ENCODE measurements around the gene SENP3.
A peak's percentile ranks its signal among the peaks of the same experiment; 100 is the strongest.

Gene SENP3

GRCh38 chr17:7580604-7581575, 19.2 kb downstream of the SENP3 start:
- H3K9ac ChIP-seq (ENCODE audit: low read length), result no peak overlapping the region
- no peaks in the 10 kb centered on the region for H3K9me3 ChIP-seq (ENCODE audit: low read length)
- peak overlapping the region in 1 of 2 donors; percentile 41 for H3K4me3 ChIP-seq (ENCODE audit: low read depth in 1 of 2, low read length in 2 of 2)
- peak overlapping the region; percentile 73 for H3K27ac ChIP-seq (ENCODE audit: low read depth, low read length)
- peaks cover 46% of the 10 kb centered on the region for H3K36me3 ChIP-seq (ENCODE audit: insufficient read depth, low read length)
- H3K27me3 ChIP-seq (ENCODE audit: control insufficient read depth in 1 of 2, insufficient read depth in 2 of 2, low read length in 2 of 2), result no peaks in the 10 kb centered on the region
- peaks cover 38% of the 10 kb centered on the region for H3K4me1 ChIP-seq (ENCODE audit: insufficient read depth, low read length)

- Histone ChIP-seq H3K36me3 (ENCODE audit: insufficient read depth, low read length) (peaks cover 29% of the 10 kb centered on the region), H3K9ac (ENCODE audit: low read length) (no peak overlapping the region)
Observed at GRCh38 chr17:7582396-7583252, 20.9 kb downstream of the SENP3 start.

GRCh38 chr17:7583253-7584109, 21.8 kb downstream of the SENP3 start, which contains the start of gene MPDU1:
TSS of gene MPDU1 (plus strand) at chr17:7583852. CDS start at chr17:7583863, 11 bp downstream.
- H3K9me3 ChIP-seq (ENCODE audit: low read length), result no peaks in the 10 kb centered on the region
- H3K27ac ChIP-seq (ENCODE audit: low read depth, low read length), result peak within 1 kb of the TSS; percentile 96
- peak within 1 kb of the TSS; percentile 64 to 80 for H3K4me3 ChIP-seq (ENCODE audit: low read depth in 1 of 2, low read length in 2 of 2)
- peak within 1 kb of the TSS; percentile 51 for H3K9ac ChIP-seq (ENCODE audit: low read length)
- no peaks in the 10 kb centered on the region for H3K27me3 ChIP-seq (ENCODE audit: control insufficient read depth in 1 of 2, insufficient read depth in 2 of 2, low read length in 2 of 2)
- peaks cover 47% of the 10 kb centered on the region for H3K4me1 ChIP-seq (ENCODE audit: insufficient read depth, low read length)
- H3K36me3 ChIP-seq (ENCODE audit: insufficient read depth, low read length), result peaks cover 27% of the 10 kb centered on the region

More at GRCh38 chr17:7582396-7583252, 20.9 kb downstream of the SENP3 start:
- Histone ChIP-seq H3K4me1 (ENCODE audit: insufficient read depth, low read length) (peaks cover 38% of the 10 kb centered on the region), H3K27me3 (ENCODE audit: control insufficient read depth in 1 of 2, insufficient read depth in 2 of 2, low read length in 2 of 2) (no peaks in the 10 kb centered on the region), H3K4me3 (ENCODE audit: low read depth in 1 of 2, low read length in 2 of 2) (peak overlapping the region; percentile 27 to 80), H3K9me3 (ENCODE audit: low read length) (no peaks in the 10 kb centered on the region), H3K27ac (ENCODE audit: low read depth, low read length) (peak overlapping the region; percentile 96)

DNA sequence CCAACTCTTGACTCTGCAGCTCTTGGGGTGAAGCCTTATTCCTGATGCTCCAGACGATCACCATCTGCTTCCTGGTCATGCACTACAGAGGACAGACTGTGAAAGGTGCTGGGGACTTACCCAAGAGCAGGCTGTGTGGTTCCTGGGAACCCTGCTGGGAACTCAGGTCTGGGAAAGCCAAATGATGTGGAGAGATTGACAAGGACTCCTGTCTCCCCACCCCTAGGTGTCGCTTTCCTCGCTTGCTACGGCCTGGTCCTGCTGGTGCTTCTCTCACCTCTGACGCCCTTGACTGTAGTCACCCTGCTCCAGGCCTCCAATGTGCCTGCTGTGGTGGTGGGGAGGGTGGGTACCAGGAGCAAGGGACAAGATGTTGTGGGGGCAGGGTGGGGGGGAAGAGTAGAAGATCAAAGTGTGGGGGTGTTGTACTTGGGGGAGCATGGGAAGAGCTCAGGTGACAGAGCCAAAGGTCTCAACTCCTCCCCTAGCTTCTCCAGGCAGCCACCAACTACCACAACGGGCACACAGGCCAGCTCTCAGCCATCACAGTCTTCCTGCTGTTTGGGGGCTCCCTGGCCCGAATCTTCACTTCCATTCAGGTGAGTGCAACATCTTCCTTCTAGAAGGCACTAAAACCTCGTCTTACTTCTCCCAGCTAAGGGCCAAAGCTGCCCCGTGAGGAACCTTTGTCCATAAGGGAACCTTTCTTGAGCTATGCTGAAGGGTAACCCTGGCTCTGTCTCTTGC, 25.1 kb downstream of the SENP3 start:
- Histone ChIP-seq H3K9me3 (ENCODE audit: low read length) (no peaks in the 10 kb centered on the region), H3K27me3 (ENCODE audit: control insufficient read depth in 1 of 2, insufficient read depth in 2 of 2, low read length in 2 of 2) (no peaks in the 10 kb centered on the region), H3K9ac (ENCODE audit: low read length) (no peak overlapping the region), H3K4me1 (ENCODE audit: insufficient read depth, low read length) (peaks cover 37% of the 10 kb centered on the region), H3K36me3 (ENCODE audit: insufficient read depth, low read length) (peaks cover 19% of the 10 kb centered on the region), H3K4me3 (ENCODE audit: low read depth in 1 of 2, low read length in 2 of 2) (no peak overlapping the region), H3K27ac (ENCODE audit: low read depth, low read length) (no peak overlapping the region)

- no peaks in the 10 kb centered on the region for H3K9me3 ChIP-seq (ENCODE audit: low read length)
- H3K36me3 ChIP-seq (ENCODE audit: insufficient read depth, low read length), result peaks cover 27% of the 10 kb centered on the region
- H3K27me3 ChIP-seq (ENCODE audit: control insufficient read depth in 1 of 2, insufficient read depth in 2 of 2, low read length in 2 of 2), result no peaks in the 10 kb centered on the region
- no peak overlapping the region for H3K4me3 ChIP-seq (ENCODE audit: low read depth in 1 of 2, low read length in 2 of 2)
- no peak overlapping the region for H3K27ac ChIP-seq (ENCODE audit: low read depth, low read length)
- peaks cover 30% of the 10 kb centered on the region for H3K4me1 ChIP-seq (ENCODE audit: insufficient read depth, low read length)
- no peak overlapping the region for H3K9ac ChIP-seq (ENCODE audit: low read length)
Observed at GRCh38 chr17:7587420-7588151, 25.9 kb downstream of the SENP3 start.

GRCh38 chr17:7588553-7589203, 27.0 kb downstream of the SENP3 start:
- Histone ChIP-seq H3K9me3 (ENCODE audit: low read length) (no peaks in the 10 kb centered on the region), H3K4me3 (ENCODE audit: low read depth in 1 of 2, low read length in 2 of 2) (peak overlapping the region; percentile 27 to 87), H3K4me1 (ENCODE audit: insufficient read depth, low read length) (peaks cover 22% of the 10 kb centered on the region), H3K9ac (ENCODE audit: low read length) (peak overlapping the region; percentile 78), H3K27me3 (ENCODE audit: control insufficient read depth in 1 of 2, insufficient read depth in 2 of 2, low read length in 2 of 2) (no peaks in the 10 kb centered on the region), H3K27ac (ENCODE audit: low read depth, low read length) (peak overlapping the region; percentile 59), H3K36me3 (ENCODE audit: insufficient read depth, low read length) (peaks cover 37% of the 10 kb centered on the region)

DNA sequence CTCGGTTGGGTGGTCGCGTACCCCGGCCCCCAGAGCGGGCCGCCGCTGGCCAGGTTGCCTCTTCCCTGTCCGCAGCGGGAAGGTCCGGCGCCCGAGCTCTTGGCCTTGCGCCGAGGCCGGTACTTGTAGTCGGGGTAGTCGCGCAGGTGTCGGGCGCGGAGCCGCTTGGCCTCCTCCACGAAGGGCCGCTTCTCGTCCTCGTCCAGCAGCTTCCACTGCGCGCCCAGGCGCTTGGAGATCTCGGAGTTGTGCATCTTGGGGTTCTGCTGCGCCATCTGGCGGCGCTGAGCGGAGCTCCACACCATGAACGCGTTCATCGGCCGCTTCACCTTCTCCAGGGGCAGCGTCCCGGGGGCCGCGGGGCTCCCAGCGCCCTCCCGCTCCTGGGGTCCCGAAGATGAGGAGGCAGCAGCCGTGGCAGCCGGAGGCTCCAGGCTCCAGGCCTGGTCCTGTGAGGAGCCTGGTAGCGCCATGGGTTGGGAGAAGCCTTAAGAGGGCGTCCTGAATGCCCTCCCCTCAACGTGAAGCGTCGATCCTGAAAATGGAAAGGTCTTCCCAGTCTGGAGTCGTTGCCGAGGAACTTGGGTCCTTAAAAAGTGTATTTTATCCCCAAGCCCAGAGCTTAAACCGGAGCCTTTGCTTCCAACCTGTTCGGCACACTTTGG, 27.6 kb downstream of the SENP3 start:
- no peaks in the 10 kb centered on the region for H3K27me3 ChIP-seq (ENCODE audit: control insufficient read depth in 1 of 2, insufficient read depth in 2 of 2, low read length in 2 of 2)
- peaks cover 20% of the 10 kb centered on the region for H3K4me1 ChIP-seq (ENCODE audit: insufficient read depth, low read length)
- H3K36me3 ChIP-seq (ENCODE audit: insufficient read depth, low read length), result peaks cover 44% of the 10 kb centered on the region
- H3K9me3 ChIP-seq (ENCODE audit: low read length), result no peaks in the 10 kb centered on the region
- peak overlapping the region; percentile 59 for H3K27ac ChIP-seq (ENCODE audit: low read depth, low read length)
- peak overlapping the region; percentile 78 for H3K9ac ChIP-seq (ENCODE audit: low read length)
- peak overlapping the region; percentile 27 to 87 for H3K4me3 ChIP-seq (ENCODE audit: low read depth in 1 of 2, low read length in 2 of 2)

DNA sequence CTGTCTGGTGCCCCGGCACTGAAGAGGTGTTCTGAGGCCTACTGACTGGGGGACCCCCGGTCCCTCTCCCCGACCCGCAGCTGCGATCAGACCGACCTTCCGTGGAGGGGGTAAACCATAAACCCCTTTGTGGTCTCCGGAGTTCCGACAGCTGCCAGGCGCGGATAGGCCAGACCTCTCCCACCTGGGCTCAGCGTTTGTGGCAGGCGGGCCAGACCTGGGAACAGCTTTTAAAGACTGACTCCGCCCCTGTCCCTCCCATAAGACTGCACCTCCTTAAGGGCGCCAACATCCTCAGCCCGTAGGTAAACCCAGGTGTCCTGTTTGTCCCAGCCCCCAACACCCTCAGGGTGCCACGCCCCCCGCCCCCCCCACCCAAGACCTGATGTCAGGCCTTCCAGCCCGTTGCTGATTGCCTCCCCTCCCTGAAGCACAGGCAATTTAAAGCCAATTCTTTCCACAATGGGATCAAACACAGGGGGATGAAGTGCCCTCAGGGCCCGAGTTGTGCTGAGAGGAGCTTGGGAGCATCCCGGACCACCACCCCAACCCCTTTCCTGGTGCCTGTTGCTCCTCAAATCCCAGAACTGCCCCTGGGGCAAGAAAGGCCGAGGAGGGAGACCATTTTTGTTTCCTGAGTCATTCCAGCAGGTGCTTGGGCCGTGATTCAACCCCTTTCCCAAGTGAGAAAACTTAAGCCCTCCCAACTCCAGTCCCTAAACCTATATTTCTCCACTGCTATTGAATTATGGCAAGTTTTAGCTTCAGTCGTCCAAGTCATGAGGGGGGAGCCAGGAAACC, 28.4 kb downstream of the SENP3 start, which contains the start of gene SOX15:
TSS of gene SOX15 (minus strand) at position 204 of the 801 bp plus-strand sequence. CDS start 418 bp downstream, outside the sequence.
- peak within 1 kb of the TSS; percentile 59 for H3K27ac ChIP-seq (ENCODE audit: low read depth, low read length)

More for the DNA sequence above, 28.4 kb downstream of the SENP3 start, which contains the start of gene SOX15:
- Histone ChIP-seq H3K4me1 (ENCODE audit: insufficient read depth, low read length) (peaks cover 16% of the 10 kb centered on the region), H3K36me3 (ENCODE audit: insufficient read depth, low read length) (peaks cover 51% of the 10 kb centered on the region), H3K9ac (ENCODE audit: low read length) (peak within 1 kb of the TSS; percentile 78), H3K27me3 (ENCODE audit: control insufficient read depth in 1 of 2, insufficient read depth in 2 of 2, low read length in 2 of 2) (no peaks in the 10 kb centered on the region), H3K4me3 (ENCODE audit: low read depth in 1 of 2, low read length in 2 of 2) (peak within 1 kb of the TSS; percentile 27 to 87), H3K9me3 (ENCODE audit: low read length) (no peaks in the 10 kb centered on the region)

Measured in muscle layer of colon (tissue), 2 donors.